Gastroesophageal sphincter (tissue), 4 donors: ENCODE data around the gene DACH1. TPM values are rescaled to one million over a fixed set of nuclear protein-coding genes. Genes with fewer than 3 reads are reported as not detected.

Experiments
- ATAC-seq: fragments of 150-250 bp; one replicate; pipeline ENCODE4 v1.9.1; 2016; ENCODE audit warnings: mild to moderate bottlenecking, moderate library complexity
- H3K27ac ChIP-seq, 4 donors: fragments of 200-600 bp; sonication (generic) in 3 of 4; 1 replicate in 3 of 4; 2 replicates in 1 of 4; pipeline ENCODE4 v1.5.1; 2016 to 2019
- H3K27me3 ChIP-seq: fragments of 200-600 bp; sonication (generic); one replicate; pipeline ENCODE4 v1.5.1; 2019
- H3K36me3 ChIP-seq, 2 donors: fragments of 200-600 bp; sonication (generic); one replicate each; pipeline ENCODE4 v1.5.1; 2019; ENCODE audit warnings: control low read depth in 1 of 2
- H3K4me1 ChIP-seq, 3 donors: fragments of 200-600 bp; sonication (generic); 1 replicate in 2 of 3; 2 replicates in 1 of 3; pipeline ENCODE4 v1.5.1; 2016 to 2019; ENCODE audit warnings: control low read depth in 2 of 3
- H3K4me3 ChIP-seq, 2 donors: fragments of 200-600 bp; sonication (generic); one replicate each; pipeline ENCODE4 v1.5.1; 2019; ENCODE audit warnings: mild to moderate bottlenecking in 1 of 2, moderate library complexity in 1 of 2
- H3K9me3 ChIP-seq, 3 donors: fragments of 200-600 bp; sonication (generic); one replicate each; pipeline ENCODE4 v1.5.1; 2017 to 2019; ENCODE audit warnings: control low read depth in 2 of 3
- CTCF ChIP-seq, 4 experiments: fragments of 200-600 bp in 2 of 4; fragments of 450-650 bp in 2 of 4; sonication (generic) in 1 of 4; IDR thresholded peaks; one replicate each; pipeline ENCODE4 v1.5.1; 2017 to 2019; ENCODE audit warnings: antibody characterized with exemption in 4 of 4, mild to moderate bottlenecking in 2 of 4, moderate library complexity in 2 of 4
- EP300 ChIP-seq: sonication (generic); formaldehyde crosslinking; IDR thresholded peaks from one replicate; pipeline ENCODE4 v1.6.1; 2017; ENCODE audit warnings: antibody characterized with exemption, mild to moderate bottlenecking
- POLR2A ChIP-seq, 2 donors: fragments of 450-650 bp; IDR thresholded peaks; one replicate each; pipeline ENCODE4 v1.6.1; 2017; ENCODE audit warnings: antibody characterized with exemption in 2 of 2, mild to moderate bottlenecking in 2 of 2, moderate library complexity in 1 of 2
- POLR2AphosphoS5 ChIP-seq: sonication (generic); formaldehyde crosslinking; IDR thresholded peaks from one replicate; pipeline ENCODE4 v1.6.1; 2017; ENCODE audit warnings: antibody characterized with exemption
- WGBS, 2 donors: methylation state at CpG; one replicate each; pipeline ENCODE4 v1.1.5; 2018; ENCODE audit warnings: low coverage in 1 of 2; 5-methylcytosine and 5-hydroxymethylcytosine counted together
- total RNA-seq, 4 donors: library from RNA; depleted of rRNA; stranded (reverse); fragments of >200 nt; gene quantifications; one replicate each; pipeline ENCODE4 v1.1.0, GENCODE V29; 2016

Gene DACH1
- total RNA-seq, 4 donors from 2014 or later = 1.1 to 2.1 (median 1.7) TPM

- Histone ChIP-seq H3K4me1 (peaks cover 0 to 31% (median 12%) of the 10 kb centered on the region in 3 donors), H3K4me3 (no peak overlapping the region), H3K27me3 (peaks cover 51% of the 10 kb centered on the region), H3K27ac (no peak overlapping the region), H3K9me3 (no peaks in the 10 kb centered on the region), H3K36me3 (no peaks in the 10 kb centered on the region)
- no peak for TF ChIP-seq EP300
- TF ChIP-seq POLR2A (IDR thresholded peaks at IDR 0.05) = no peak
- WGBS, 2 donors = 47 to 64% methylated on average over 2 of the region's 2 CpGs
- ATAC-seq = no peak
These were observed 4.5 kb downstream of the DACH1 start for GRCh38 chr13:71862459-71862943.

- Histone ChIP-seq H3K27ac (no peak overlapping the region), H3K36me3 (no peaks in the 10 kb centered on the region), H3K4me3 (no peak overlapping the region), H3K9me3 (no peaks in the 10 kb centered on the region), H3K27me3 (peaks cover 45% of the 10 kb centered on the region), H3K4me1 (peaks cover 0 to 25% (median 12%) of the 10 kb centered on the region in 3 donors)
- no peak for TF ChIP-seq POLR2A (IDR thresholded peaks at IDR 0.05)
- no peak for TF ChIP-seq POLR2AphosphoS5
- TF ChIP-seq CTCF (IDR thresholded peaks at IDR 0.05) = no peak
- no peak for TF ChIP-seq EP300
- WGBS, 2 donors = 68 to 69% methylated on average over 2 of the region's 2 CpGs
- ATAC-seq = no peak
These were observed 5.1 kb downstream of the DACH1 start for GRCh38 chr13:71861769-71862458.

GRCh38 chr13:71860547-71861138, 6.4 kb downstream of the DACH1 start:
- no peak overlapping the region for H3K4me3 ChIP-seq
- H3K27ac ChIP-seq = no peak overlapping the region
- peaks cover 33% of the 10 kb centered on the region for H3K27me3 ChIP-seq
- H3K36me3 ChIP-seq = no peaks in the 10 kb centered on the region
- WGBS, 2 donors = 50 to 54% methylated on average over 3 of the region's 3 CpGs
- TF ChIP-seq CTCF (IDR thresholded peaks at IDR 0.05) (no peak), POLR2AphosphoS5 (no peak), EP300 (no peak), POLR2A (IDR thresholded peaks at IDR 0.05) (no peak)
- no peak for ATAC-seq
- peaks cover 0 to 14% (median 8%) of the 10 kb centered on the region in 3 donors for H3K4me1 ChIP-seq
- H3K9me3 ChIP-seq = no peaks in the 10 kb centered on the region

GRCh38 chr13:71858647-71859046, 8.4 kb downstream of the DACH1 start:
- no peaks in the 10 kb centered on the region for H3K9me3 ChIP-seq
- no peak for TF ChIP-seq POLR2AphosphoS5
- no peak for TF ChIP-seq CTCF (IDR thresholded peaks at IDR 0.05)
- TF ChIP-seq POLR2A (IDR thresholded peaks at IDR 0.05) = no peak
- no peak for TF ChIP-seq EP300
- no peak for ATAC-seq
- H3K27me3 ChIP-seq = peaks cover 13% of the 10 kb centered on the region
- WGBS, 2 donors = 90 to 91% methylated on average over 1 of the region's 1 CpG
- H3K4me1 ChIP-seq = no peaks in the 10 kb centered on the region
- H3K27ac ChIP-seq = no peak overlapping the region
- no peaks in the 10 kb centered on the region for H3K36me3 ChIP-seq
- no peak overlapping the region for H3K4me3 ChIP-seq

GRCh38 chr13:71856548-71857043, 10.4 kb downstream of the DACH1 start:
- Histone ChIP-seq H3K4me3 (no peak overlapping the region), H3K27ac (no peak overlapping the region), H3K4me1 (no peaks in the 10 kb centered on the region), H3K27me3 (peaks cover 3% of the 10 kb centered on the region), H3K9me3 (no peaks in the 10 kb centered on the region), H3K36me3 (no peaks in the 10 kb centered on the region)
- TF ChIP-seq POLR2AphosphoS5 (no peak), POLR2A (IDR thresholded peaks at IDR 0.05) (no peak), EP300 (no peak)
- no peak for ATAC-seq
- WGBS, 2 donors = 83 to 85% methylated on average over 4 of the region's 4 CpGs

- no peaks in the 10 kb centered on the region for H3K9me3 ChIP-seq
- no peaks in the 10 kb centered on the region for H3K4me1 ChIP-seq
- H3K36me3 ChIP-seq = no peaks in the 10 kb centered on the region
- no peak overlapping the region for H3K27ac ChIP-seq
- no peak overlapping the region for H3K4me3 ChIP-seq
- WGBS, 2 donors = 13 to 60% methylated on average over 1 of the region's 1 CpG
- ATAC-seq = no peak
- no peak for TF ChIP-seq CTCF (IDR thresholded peaks at IDR 0.05)
- TF ChIP-seq POLR2A (IDR thresholded peaks at IDR 0.05) = no peak
- TF ChIP-seq POLR2AphosphoS5 = no peak
- no peak for TF ChIP-seq EP300
- H3K27me3 ChIP-seq = no peaks in the 10 kb centered on the region
These were observed 12.6 kb downstream of the DACH1 start for GRCh38 chr13:71854401-71854800.
